IPS-20b (cell line): ENCODE results near the gene AMER2.

Experiments used
- H3K27ac ChIP-seq: one replicate; pipeline ENCODE4 v1.5.1; 2013; ENCODE audit warnings: low read length
- H3K27me3 ChIP-seq: 2 replicates; pipeline ENCODE4 v1.6.1; 2013; ENCODE audit warnings: mild to moderate bottlenecking, low read length, inconsistent platforms; ENCODE audit not compliant: insufficient read depth
- H3K36me3 ChIP-seq: 2 replicates; pipeline ENCODE4 v1.6.1; 2013; ENCODE audit warnings: low read depth, mild to moderate bottlenecking, inconsistent platforms, low read length, moderate library complexity; ENCODE audit not compliant: insufficient read depth
- H3K4me1 ChIP-seq: 2 replicates; pipeline ENCODE4 v1.6.1; 2013; ENCODE audit warnings: mild to moderate bottlenecking, control low read depth, inconsistent platforms, low read length, moderate library complexity; ENCODE audit not compliant: insufficient read depth
- H3K4me3 ChIP-seq: 2 replicates; pipeline ENCODE4 v1.5.1; 2013; ENCODE audit warnings: mild to moderate bottlenecking, low read length, inconsistent platforms
- H3K9ac ChIP-seq: 2 replicates; pipeline ENCODE4 v1.6.1; 2013; ENCODE audit warnings: low read depth, mild to moderate bottlenecking, inconsistent platforms, low read length, moderate library complexity
- H3K9me3 ChIP-seq: 2 replicates; pipeline ENCODE4 v1.6.1; 2013; ENCODE audit warnings: mild to moderate bottlenecking, low read depth, low read length, inconsistent platforms; ENCODE audit not compliant: insufficient read depth

The AMER2 gene

GRCh38 chr13:25117312-25117711 is 54.8 kb downstream of the AMER2 start:
- Histone ChIP-seq H3K36me3 (no peaks in the 10 kb centered on the region), H3K27me3 (no peaks in the 10 kb centered on the region), H3K9ac (no peak overlapping the region), H3K4me3 (no peak overlapping the region), H3K4me1 (peaks cover 8% of the 10 kb centered on the region), H3K27ac (no peak overlapping the region), H3K9me3 (peaks cover 5% of the 10 kb centered on the region; the same call in 1 of the 2 replicates)

GRCh38 chr13:25116044-25116443 is 56.0 kb downstream of the AMER2 start:
- Histone ChIP-seq H3K4me3 (no peak overlapping the region), H3K27me3 (no peaks in the 10 kb centered on the region), H3K36me3 (no peaks in the 10 kb centered on the region), H3K9me3 (no peaks in the 10 kb centered on the region), H3K9ac (no peak overlapping the region), H3K4me1 (peaks cover 8% of the 10 kb centered on the region), H3K27ac (no peak overlapping the region)

GRCh38 chr13:25114220-25114619 is 57.9 kb downstream of the AMER2 start:
- H3K4me3 ChIP-seq, result no peak overlapping the region
- no peaks in the 10 kb centered on the region for H3K36me3 ChIP-seq
- H3K9ac ChIP-seq, result no peak overlapping the region
- H3K27ac ChIP-seq, result no peak overlapping the region
- peaks cover 8% of the 10 kb centered on the region for H3K4me1 ChIP-seq
- no peaks in the 10 kb centered on the region for H3K27me3 ChIP-seq
- H3K9me3 ChIP-seq, result no peaks in the 10 kb centered on the region

- no peak overlapping the region for H3K27ac ChIP-seq
- H3K9ac ChIP-seq, result no peak overlapping the region
- no peak overlapping the region for H3K4me3 ChIP-seq
- no peaks in the 10 kb centered on the region for H3K27me3 ChIP-seq
- no peaks in the 10 kb centered on the region for H3K36me3 ChIP-seq
- H3K4me1 ChIP-seq, result peaks cover 6% of the 10 kb centered on the region
- no peaks in the 10 kb centered on the region for H3K9me3 ChIP-seq
These were observed 59.3 kb downstream of the AMER2 start for GRCh38 chr13:25112695-25113255.
